Measurements from ENCODE around the gene ZNF385A. TPM values are rescaled to one million over a fixed set of nuclear protein-coding genes. Genes with fewer than 3 reads are reported as not detected.
"Not testable (repeated sequence)": the region's sequence is repeated elsewhere in the genome, so short reads cannot be mapped to it uniquely, and the experiment has no call there.

Gene ZNF385A
- total and polyA plus RNA-seq, 8 donors: 8.2 to 19.0 (median 10.7) TPM

GRCh38 chr12:54356951-54357356 is 27.6 kb downstream of the ZNF385A start:
- H3K36me3 ChIP-seq: peaks cover 0 to 6% of the 10 kb centered on the region in 2 donors
- DNase-seq (no peak), ATAC-seq (no peak)
- TF ChIP-seq CTCF (IDR thresholded peaks at IDR 0.05): no peak
- intact Hi-C loops (cut with DNase I): no loop called here
- no peak overlapping the region for H3K4me3 ChIP-seq
- no peaks in the 10 kb centered on the region for H3K27me3 ChIP-seq
- peak overlapping the region in 1 of 2 donors; percentile 19 for H3K27ac ChIP-seq
- H3K4me1 ChIP-seq: peaks cover 28 to 66% of the 10 kb centered on the region in 2 donors
- H3K9me3 ChIP-seq: no peaks in the 10 kb centered on the region

GRCh38 chr12:54356228-54356627 is 28.3 kb downstream of the ZNF385A start:
- Histone ChIP-seq H3K4me1 (peaks cover 32 to 66% of the 10 kb centered on the region in 2 donors), H3K36me3 (peaks cover 0 to 13% of the 10 kb centered on the region in 2 donors), H3K9me3 (no peaks in the 10 kb centered on the region), H3K27ac (peak overlapping the region in 1 of 2 donors; percentile 62), H3K4me3 (no peak overlapping the region), H3K27me3 (no peaks in the 10 kb centered on the region)
- ATAC-seq: no peak
- intact Hi-C loops (cut with DNase I): no loop called here
- no peak for TF ChIP-seq CTCF (IDR thresholded peaks at IDR 0.05)
- DNase-seq: no peak

- peaks cover 0 to 23% of the 10 kb centered on the region in 2 donors for H3K36me3 ChIP-seq
- intact Hi-C loops (cut with DNase I): no loop called here
- no peak overlapping the region for H3K4me3 ChIP-seq
- DNase-seq (no peak), ATAC-seq (no peak)
- H3K27ac ChIP-seq: peak overlapping the region in 1 of 2 donors; percentile 62
- no peaks in the 10 kb centered on the region for H3K27me3 ChIP-seq
- peaks cover 32 to 61% of the 10 kb centered on the region in 2 donors for H3K4me1 ChIP-seq
- H3K9me3 ChIP-seq: no peaks in the 10 kb centered on the region
- TF ChIP-seq CTCF (IDR thresholded peaks at IDR 0.05): no peak
Measured at GRCh38 chr12:54355104-54355815, 29.3 kb downstream of the ZNF385A start.

GRCh38 chr12:54354271-54354670 is 30.3 kb downstream of the ZNF385A start:
- H3K4me3 ChIP-seq; H3K27me3 ChIP-seq; intact Hi-C loops (cut with DNase I); H3K27ac ChIP-seq; DNase-seq; ATAC-seq; H3K9me3 ChIP-seq: not testable (repeated sequence)
- Histone ChIP-seq H3K36me3 (peaks cover 0 to 33% of the 10 kb centered on the region in 2 donors), H3K4me1 (peaks cover 32 to 60% of the 10 kb centered on the region in 2 donors)

GRCh38 chr12:54352891-54353874 is 31.4 kb downstream of the ZNF385A start:
- Histone ChIP-seq H3K9me3 (no peaks in the 10 kb centered on the region), H3K27me3 (no peaks in the 10 kb centered on the region), H3K36me3 (peaks cover 0 to 44% of the 10 kb centered on the region in 2 donors), H3K27ac (peak overlapping the region; percentile 45 to 61), H3K4me3 (no peak overlapping the region), H3K4me1 (peaks cover 29 to 53% of the 10 kb centered on the region in 2 donors)
- peak in 1 of 4 donors; percentile 40 for DNase-seq
- peak; percentile 60 for ATAC-seq
- intact Hi-C loops (cut with DNase I): no loop called here
- no peak for TF ChIP-seq CTCF (IDR thresholded peaks at IDR 0.05)
